HG03571 (cell line): Measurements from ENCODE around the gene ADPGK.

Experiments used
- ATAC-seq: cut with Tn5 transposase; IDR thresholded peaks from one replicate; pipeline ENCODE4 v1.9.1; 2021; ENCODE audit not compliant: unreplicated experiment

The ADPGK gene

GRCh38 chr15:72790302-72790910, 6.8 kb upstream of the ADPGK start:
- no peak for ATAC-seq

GRCh38 chr15:72787526-72787925, 4.0 kb upstream of the ADPGK start:
- no peak for ATAC-seq

- ATAC-seq, result no peak
Observed at GRCh38 chr15:72786676-72787345, 3.3 kb upstream of the ADPGK start.

GRCh38 chr15:72786242-72786641, 2.7 kb upstream of the ADPGK start:
- no peak for ATAC-seq

GRCh38 chr15:72785841-72786240, 2.3 kb upstream of the ADPGK start:
- ATAC-seq, result no peak

- no peak for ATAC-seq
Observed at GRCh38 chr15:72785432-72785831, 1.9 kb upstream of the ADPGK start.

- no peak for ATAC-seq
Observed at GRCh38 chr15:72784456-72784876, 908 bp upstream of the ADPGK start.

- peak; percentile 34 for ATAC-seq
Observed at GRCh38 chr15:72783004-72783639, 436 bp downstream of the ADPGK start.

- no peak for ATAC-seq
Observed at GRCh38 chr15:72782274-72783003, 1.1 kb downstream of the ADPGK start.

- ATAC-seq, result no peak
Observed at GRCh38 chr15:72781631-72782030, 1.9 kb downstream of the ADPGK start.

GRCh38 chr15:72778796-72779195, 4.8 kb downstream of the ADPGK start:
- ATAC-seq, result no peak

GRCh38 chr15:72774696-72775383, 8.7 kb downstream of the ADPGK start:
- no peak for ATAC-seq

GRCh38 chr15:72771329-72771725, 12.2 kb downstream of the ADPGK start:
- no peak for ATAC-seq

GRCh38 chr15:72770673-72771328, 12.8 kb downstream of the ADPGK start:
- ATAC-seq, result no peak

GRCh38 chr15:72766780-72767179, 16.8 kb downstream of the ADPGK start:
- no peak for ATAC-seq

- no peak for ATAC-seq
Observed at GRCh38 chr15:72766025-72766424, 17.5 kb downstream of the ADPGK start.

GRCh38 chr15:72764656-72765055, 18.9 kb downstream of the ADPGK start:
- ATAC-seq, result no peak

GRCh38 chr15:72760590-72761260, 22.8 kb downstream of the ADPGK start:
- no peak for ATAC-seq

- no peak for ATAC-seq
Observed at GRCh38 chr15:72758182-72758581, 25.4 kb downstream of the ADPGK start.

GRCh38 chr15:72754096-72754495, 29.5 kb downstream of the ADPGK start:
- no peak for ATAC-seq
